GM19025 (cell line): ENCODE results near the gene TARM1.

ENCODE experiments used
- ATAC-seq: cut with Tn5 transposase; IDR thresholded peaks from one replicate; pipeline ENCODE4 v1.9.1; 2021; ENCODE audit warnings: mild to moderate bottlenecking, low read depth, moderate library complexity; ENCODE audit not compliant: unreplicated experiment

The TARM1 gene

GRCh38 chr19:54081032-54081431 lies at the start of gene TARM1:
Gene TARM1 (minus strand): TSS chr19:54081365. CDS start chr19:54081340, 25 bp downstream.
- ATAC-seq, result no peak

- ATAC-seq, result no peak
These were observed 48.4 kb upstream of the TARM1 start for GRCh38 chr19:54129617-54129996.

GRCh38 chr19:54128796-54129616 lies 47.8 kb upstream of the TARM1 start:
- no peak for ATAC-seq

GRCh38 chr19:54128441-54128725 lies 47.2 kb upstream of the TARM1 start:
- ATAC-seq, result no peak

- no peak for ATAC-seq
These were observed 46.7 kb upstream of the TARM1 start for GRCh38 chr19:54127688-54128440.

- ATAC-seq, result no peak
These were observed 44.5 kb upstream of the TARM1 start for GRCh38 chr19:54125713-54126112.

GRCh38 chr19:54124393-54124792 lies 43.2 kb upstream of the TARM1 start:
- no peak for ATAC-seq

- no peak for ATAC-seq
These were observed 42.5 kb upstream of the TARM1 start for GRCh38 chr19:54123682-54124081.

- ATAC-seq, result no peak
These were observed 40.1 kb upstream of the TARM1 start for GRCh38 chr19:54121259-54121658.

GRCh38 chr19:54115109-54116063 lies 34.2 kb upstream of the TARM1 start, which contains the start of the genes PRPF31 and TFPT:
Gene PRPF31 (plus strand): TSS chr19:54115754. CDS start chr19:54118279, 2,525 bp downstream.
Gene TFPT (minus strand): TSS chr19:54115657. CDS start chr19:54115269, 388 bp downstream.
- peak; percentile 80 for ATAC-seq

GRCh38 chr19:54114340-54115108 lies 33.4 kb upstream of the TARM1 start:
- ATAC-seq, result no peak

- ATAC-seq, result no peak
These were observed 28.5 kb upstream of the TARM1 start for GRCh38 chr19:54109651-54110050.

GRCh38 chr19:54108496-54108895 lies 27.3 kb upstream of the TARM1 start:
- no peak for ATAC-seq

- no peak for ATAC-seq
These were observed 26.8 kb upstream of the TARM1 start for GRCh38 chr19:54107876-54108490.

GRCh38 chr19:54106716-54107115 lies 25.6 kb upstream of the TARM1 start:
- ATAC-seq, result no peak

GRCh38 chr19:54105796-54106195 lies 24.6 kb upstream of the TARM1 start:
- no peak for ATAC-seq

- ATAC-seq, result no peak
These were observed 24.0 kb upstream of the TARM1 start for GRCh38 chr19:54104998-54105715.

GRCh38 chr19:54102421-54103169 lies 21.4 kb upstream of the TARM1 start, which contains the start of gene NDUFA3:
Gene NDUFA3 (plus strand): TSS chr19:54102855. CDS start chr19:54102879, 24 bp downstream.
- peak; percentile 97 for ATAC-seq
